MV-4-11 (cell line): ENCODE results near the gene SSX2IP.
"Not testable (repeated sequence)": the region's sequence is repeated elsewhere in the genome, so short reads cannot be mapped to it uniquely, and the experiment has no call there.

ENCODE experiments used
- DNase-seq: peaks from one replicate; lab custom pipeline; 2025; lab: John Stamatoyannopoulos, UW

SSX2IP gene

GRCh38 chr1:84675106-84675505, 15.2 kb downstream of the SSX2IP start:
- no peak for DNase-seq

DNA sequence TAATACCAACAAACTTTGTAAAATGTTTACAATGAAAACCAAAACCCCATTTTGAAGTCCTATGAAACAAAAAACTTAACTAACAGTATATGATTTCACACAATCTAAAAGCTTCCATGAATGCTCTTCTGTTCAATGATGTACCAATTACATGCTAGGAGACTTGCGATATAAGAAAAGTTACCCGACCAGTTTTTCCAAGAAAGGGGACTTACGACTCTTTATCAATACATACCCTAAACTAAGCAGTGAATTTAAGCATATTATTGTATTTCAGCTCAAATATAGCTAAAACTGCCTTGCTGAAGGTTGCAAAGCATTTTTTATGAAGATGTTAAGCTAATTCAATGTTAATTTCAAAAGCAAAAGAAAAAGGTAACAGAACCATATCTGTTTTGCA, 15.6 kb downstream of the SSX2IP start:
- DNase-seq: no peak

- no peak for DNase-seq
These were observed 16.2 kb downstream of the SSX2IP start for GRCh38 chr1:84674021-84674420.

GRCh38 chr1:84672080-84672854, 18.0 kb downstream of the SSX2IP start:
- no peak for DNase-seq

DNA sequence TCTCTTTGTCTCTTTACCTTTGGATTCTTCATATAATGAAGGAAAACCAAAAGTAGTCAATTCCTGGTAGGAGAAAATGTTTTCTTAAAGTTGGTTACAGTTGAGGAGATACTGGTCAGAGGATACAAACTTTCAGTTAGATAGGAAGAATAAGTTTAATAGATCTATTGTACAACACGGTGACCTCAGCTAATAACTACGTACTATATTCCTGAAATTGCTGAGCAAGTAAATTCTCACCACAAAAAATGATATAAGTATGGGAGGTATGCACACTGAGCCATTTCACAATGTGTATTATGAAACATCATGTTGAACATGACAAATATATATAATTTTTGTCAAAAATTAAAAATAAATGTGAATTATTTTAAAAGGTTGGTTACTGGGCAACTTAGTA, 20.4 kb downstream of the SSX2IP start:
- no peak for DNase-seq

DNA sequence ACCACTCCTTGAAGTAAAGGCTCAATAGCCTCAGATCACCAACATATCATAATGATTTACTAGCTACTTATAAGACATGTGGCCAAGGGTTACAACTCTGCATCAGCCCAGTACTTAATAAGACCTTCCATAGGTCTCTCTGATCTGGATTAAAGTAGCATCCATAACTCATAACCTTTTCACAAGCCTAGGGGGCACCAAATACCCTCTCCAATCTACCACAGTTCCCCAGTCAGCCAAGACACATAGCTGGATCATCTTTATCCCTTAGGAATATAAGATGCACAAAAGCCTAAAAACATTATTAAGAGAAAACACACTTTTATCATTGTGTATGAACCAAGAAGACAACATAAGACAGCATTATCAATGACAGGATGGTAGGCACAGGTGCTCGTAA, 22.1 kb downstream of the SSX2IP start:
- no peak for DNase-seq

GRCh38 chr1:84665703-84666317, 24.5 kb downstream of the SSX2IP start:
- DNase-seq: no peak

DNA sequence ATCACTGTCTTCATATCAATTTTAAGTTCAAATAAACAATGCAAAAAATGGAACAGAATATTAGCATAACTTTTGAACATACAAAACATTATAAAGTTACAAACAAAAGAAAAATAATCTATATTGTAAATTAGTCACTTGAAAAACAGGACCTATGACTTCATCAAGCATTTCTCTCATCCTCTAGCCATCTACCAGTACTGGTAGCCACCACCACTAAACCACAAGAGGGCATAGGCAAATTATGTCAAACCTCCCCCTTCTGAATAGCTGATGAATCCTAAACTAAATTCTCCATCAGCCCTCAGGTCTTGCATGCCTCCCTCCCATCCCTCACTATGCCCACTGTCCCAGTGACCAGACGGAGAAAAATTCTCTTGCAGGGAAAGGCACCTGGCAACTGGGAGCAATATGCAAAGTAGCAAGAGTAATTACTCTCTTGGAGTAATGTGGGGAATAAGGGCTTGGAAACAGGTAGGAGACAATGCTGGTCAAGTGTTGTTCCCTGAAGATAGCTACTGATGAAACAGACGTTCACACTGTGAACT, 37.1 kb downstream of the SSX2IP start:
- DNase-seq: no peak

DNA sequence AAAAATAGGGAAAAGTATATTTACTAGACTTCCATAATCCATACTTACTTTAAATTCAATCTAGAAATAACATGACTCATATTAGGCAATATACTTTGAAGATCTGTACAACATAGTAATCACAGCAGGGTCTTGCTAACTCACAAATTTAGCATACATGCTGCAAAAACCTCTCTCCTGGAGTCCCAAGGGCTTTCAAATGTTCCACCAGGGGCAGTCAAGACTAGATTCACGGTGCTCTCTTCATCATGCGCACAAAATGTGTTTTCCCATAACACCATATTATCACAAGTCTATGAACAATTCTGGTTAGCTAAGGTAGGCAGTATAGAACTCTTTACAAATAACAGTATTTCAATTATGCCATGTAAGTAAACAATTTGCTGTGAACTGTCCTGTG, 45.8 kb downstream of the SSX2IP start:
- DNase-seq: no peak

GRCh38 chr1:84643183-84643582, 47.1 kb downstream of the SSX2IP start:
- DNase-seq: no peak

- no peak for DNase-seq
These were observed 47.5 kb downstream of the SSX2IP start for GRCh38 chr1:84642774-84643173.

DNA sequence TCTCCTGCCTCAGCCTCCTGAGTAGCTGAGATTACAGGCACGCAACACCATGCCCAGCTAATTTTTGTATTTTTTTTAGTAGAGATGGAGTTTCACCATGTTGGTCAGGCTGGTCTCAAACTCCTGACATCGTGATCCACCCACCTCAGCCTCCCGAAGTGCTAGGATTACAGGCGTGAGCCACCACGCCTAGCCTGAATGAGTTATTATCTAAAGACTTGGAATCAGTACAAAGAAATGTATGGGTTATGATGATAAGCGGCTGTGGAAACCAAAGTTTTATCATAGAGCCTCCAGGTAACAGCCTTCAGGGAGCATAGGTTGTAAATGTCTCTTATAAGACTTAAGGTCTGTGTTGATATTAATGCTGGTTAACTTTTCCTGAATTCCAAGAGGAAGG, 50.5 kb downstream of the SSX2IP start:
- DNase-seq: not testable (repeated sequence)

DNA sequence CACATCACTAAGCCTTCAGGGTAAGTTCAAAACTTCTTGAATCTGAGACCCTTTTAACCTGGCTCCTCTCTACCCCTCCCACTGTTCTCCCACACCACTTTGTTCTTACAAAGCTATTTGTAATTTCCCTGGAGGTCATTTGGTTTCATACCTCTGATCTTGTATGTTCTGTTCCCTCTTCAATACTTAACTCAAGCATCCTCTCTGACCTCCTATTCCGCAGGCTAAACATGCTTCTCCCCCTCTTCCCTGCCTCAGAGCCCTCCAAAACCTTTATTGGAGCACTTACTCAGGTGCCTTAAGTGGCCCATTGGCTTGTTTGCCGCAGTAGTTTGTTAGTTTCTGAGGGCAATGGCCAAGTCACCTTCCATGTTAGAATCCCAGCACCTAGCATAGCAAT, 54.8 kb downstream of the SSX2IP start:
- no peak for DNase-seq

DNA sequence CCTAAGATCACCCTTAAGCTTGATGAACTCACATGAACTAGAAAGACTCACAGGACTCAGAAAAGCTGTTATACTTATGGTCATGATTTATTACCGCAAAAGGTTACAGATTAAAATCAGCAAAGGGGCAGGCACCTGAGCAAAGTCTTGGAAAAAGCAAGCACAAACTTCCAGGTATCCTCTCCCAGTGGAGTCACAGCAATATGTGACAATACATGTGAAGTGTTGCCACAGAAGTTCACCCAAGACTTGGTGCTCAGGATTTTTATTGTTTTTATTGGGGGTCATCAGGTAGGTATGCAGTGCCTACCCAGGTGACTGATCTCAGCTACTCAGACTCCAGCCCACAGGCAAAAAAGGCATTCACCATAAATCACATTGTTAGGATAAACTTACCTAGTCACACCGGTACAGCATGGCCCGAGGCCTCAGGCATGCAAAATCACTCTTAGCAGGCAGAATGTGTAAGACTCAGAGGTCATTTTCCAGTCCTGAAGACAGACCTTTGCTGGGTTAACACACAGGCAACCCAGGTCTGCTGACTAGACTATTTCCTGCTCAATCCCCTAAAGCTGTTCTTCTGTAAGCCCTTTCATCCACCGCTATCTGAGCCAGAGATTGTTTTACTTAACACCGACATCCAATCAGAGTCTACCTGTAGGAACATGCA, 55.6 kb downstream of the SSX2IP start:
- no peak for DNase-seq

GRCh38 chr1:84632673-84633434, 57.4 kb downstream of the SSX2IP start:
- DNase-seq: peak; percentile 24

GRCh38 chr1:84632137-84632536, 58.1 kb downstream of the SSX2IP start:
- no peak for DNase-seq

GRCh38 chr1:84624876-84625275, 65.4 kb downstream of the SSX2IP start:
- no peak for DNase-seq

GRCh38 chr1:84621553-84621952, 68.7 kb downstream of the SSX2IP start:
- no peak for DNase-seq

DNA sequence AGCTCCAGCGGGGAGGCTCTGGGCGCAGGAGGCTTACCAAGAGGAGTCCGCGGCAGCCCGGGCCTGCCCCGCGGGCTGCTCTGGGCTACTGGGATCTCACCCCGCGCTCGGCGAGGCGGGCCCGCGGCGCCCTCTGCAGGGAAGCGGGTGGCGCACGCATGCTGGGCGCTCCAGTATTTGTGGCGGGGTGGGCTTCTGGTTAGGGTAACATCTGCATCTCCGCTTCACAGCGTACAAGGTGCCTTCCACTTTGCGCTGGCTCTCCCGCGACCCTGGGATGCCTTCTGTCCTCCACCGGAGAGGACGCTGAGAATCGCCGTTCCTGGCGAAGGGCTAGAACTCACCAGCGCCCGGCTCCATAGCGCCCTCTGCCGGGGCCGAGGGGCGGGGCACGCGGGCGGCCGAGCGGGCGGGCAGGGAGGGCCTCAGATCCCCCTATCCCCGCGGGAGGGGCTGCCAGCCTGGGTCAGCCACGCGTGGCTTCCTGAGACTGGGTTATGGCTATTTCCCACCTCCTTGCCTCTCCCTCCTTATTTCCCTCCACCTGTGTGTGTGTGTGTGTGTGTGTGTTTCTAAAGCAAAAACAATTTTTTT, 69.4 kb downstream of the SSX2IP start:
- DNase-seq: peak; percentile 77

- peak; percentile 54 for DNase-seq
These were observed 70.7 kb downstream of the SSX2IP start for GRCh38 chr1:84619383-84620102.

DNA sequence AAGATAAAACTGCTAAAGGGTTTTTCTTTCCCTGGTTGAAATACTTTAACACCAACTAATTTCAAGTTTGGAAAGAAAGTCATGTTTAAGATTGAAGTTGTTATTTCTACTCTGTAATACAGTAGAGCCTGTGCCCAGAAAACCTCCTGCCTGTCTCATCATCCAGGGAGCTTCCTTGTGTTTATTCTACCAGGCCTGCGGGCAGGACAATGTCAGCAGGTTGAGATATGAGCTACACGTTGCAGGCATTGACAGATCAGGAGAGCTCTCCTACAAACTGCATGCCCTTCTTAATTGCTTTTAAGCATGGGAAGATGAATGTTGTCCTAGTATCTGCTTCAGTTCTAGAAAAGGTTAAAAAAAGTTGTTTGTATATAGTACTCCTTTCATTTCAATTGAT, 72.9 kb downstream of the SSX2IP start:
- DNase-seq: no peak
